Measurements from ENCODE around the gene PRPSAP1.

GRCh38 chr17:76402711-76403110 lies 49.0 kb upstream of the PRPSAP1 start:
- TF ChIP-seq CTCF (IDR thresholded peaks at IDR 0.05) (no peak), POLR2A (IDR thresholded peaks at IDR 0.05) (no peak)

All from adrenal gland (tissue), 5 donors.